Activated CD4-positive, alpha-beta T cell treated with anti-CD3 and anti-CD28 coated beads for 4 hours (primary cell): ENCODE measurements around the gene ZNF775.

Experiments
- DNase-seq, 2 donors: peaks; one replicate each; pipeline ENCODE4 v3.0.0-alpha.2; 2020

Gene ZNF775

GRCh38 chr7:150444674-150445365 lies 65.7 kb downstream of the ZNF775 start:
- no peak for DNase-seq

- no peak for DNase-seq
These were observed 67.3 kb downstream of the ZNF775 start for GRCh38 chr7:150446288-150446938.
